Esophagus muscularis mucosa (tissue), 4 donors: ENCODE measurements around the gene OGFOD3. TPM values are rescaled to one million over a fixed set of nuclear protein-coding genes. Genes with fewer than 3 reads are reported as not detected.
"Not testable (repeated sequence)": the region's sequence is repeated elsewhere in the genome, so short reads cannot be mapped to it uniquely, and the experiment has no call there.

Source experiments
- DNase-seq: peaks from one replicate; pipeline ENCODE4 v3.0.0-alpha.2; 2017; ENCODE audit errors: extremely low spot score
- H3K27ac ChIP-seq, 4 donors: fragments of 200-600 bp; sonication (generic); replicated peaks in 1 of 4; 1 replicate in 3 of 4; 2 replicates in 1 of 4; pipeline ENCODE4 v1.5.1; 2016 to 2019; ENCODE audit warnings: mild to moderate bottlenecking in 1 of 4
- H3K27me3 ChIP-seq, 4 donors: fragments of 200-600 bp; sonication (generic); one replicate each; pipeline versions ENCODE4 v1.5.1 to v1.6.0; 2016 to 2019
- H3K36me3 ChIP-seq, 4 donors: fragments of 200-600 bp; sonication (generic); one replicate each; pipeline ENCODE4 v1.5.1; 2016 to 2019
- H3K4me1 ChIP-seq, 4 donors: fragments of 200-600 bp; sonication (generic); one replicate each; pipeline ENCODE4 v1.5.1; 2016 to 2019
- H3K4me3 ChIP-seq, 4 donors: fragments of 200-600 bp; sonication (generic); 1 replicate in 2 of 4; 2 replicates in 2 of 4; pipeline ENCODE4 v1.5.1; 2016 to 2019; ENCODE audit warnings: mild to moderate bottlenecking in 4 of 4, moderate library complexity in 1 of 4
- H3K9me3 ChIP-seq, 4 donors: fragments of 200-600 bp; sonication (generic); 1 replicate in 3 of 4; 2 replicates in 1 of 4; pipeline ENCODE4 v1.5.1; 2016 to 2019
- CTCF ChIP-seq, 3 experiments: fragments of 200-600 bp in 2 of 3; fragments of 450-650 bp in 1 of 3; sonication (generic) in 2 of 3; IDR thresholded peaks; one replicate each; pipeline ENCODE4 v1.5.1; 2017 to 2019; ENCODE audit warnings: antibody characterized with exemption in 3 of 3, mild to moderate bottlenecking in 2 of 3, moderate library complexity in 1 of 3
- EP300 ChIP-seq: sonication (generic); formaldehyde crosslinking; IDR thresholded peaks from one replicate; pipeline ENCODE4 v1.6.1; 2017; ENCODE audit warnings: antibody characterized with exemption
- POLR2A ChIP-seq: fragments of 450-650 bp; IDR thresholded peaks from one replicate; pipeline ENCODE4 v1.6.1; 2017; ENCODE audit warnings: antibody characterized with exemption, moderate library complexity, mild to moderate bottlenecking, low read depth
- POLR2AphosphoS5 ChIP-seq, 2 donors: sonication (generic); formaldehyde crosslinking; IDR thresholded peaks; one replicate each; pipeline ENCODE4 v1.6.1; 2017; ENCODE audit warnings: antibody characterized with exemption in 2 of 2
- WGBS: methylation state at CpG from one replicate; pipeline ENCODE4 v1.1.5; 2018; 5-methylcytosine and 5-hydroxymethylcytosine counted together
- intact Hi-C: fragments of 100-400 bp; cut with DNase I; formaldehyde crosslinking; loops from one replicate; pipeline ENCODE4 v1.15.1; 2023
- total RNA-seq, 4 donors: library from RNA; depleted of rRNA; stranded (reverse); fragments of >200 nt; gene quantifications; one replicate each; pipeline versions ENCODE4 v1.1.0 to v1.2.1, GENCODE V29; 2016

OGFOD3 gene
- total RNA-seq, 4 donors from 2014 or later: 21.6 to 35.3 (median 28.5) TPM

- intact Hi-C loops: loop anchor here (5.0 kb wide), 2 partner anchors 202 to 427 kb away; no protein-coding TSS in a partner anchor
- Histone ChIP-seq H3K9me3 (no peaks in the 10 kb centered on the region), H3K36me3 (no peaks in the 10 kb centered on the region), H3K4me3 (no peak overlapping the region), H3K4me1 (peaks cover 4 to 12% (median 7%) of the 10 kb centered on the region in 4 donors), H3K27ac (no peak overlapping the region), H3K27me3 (peaks cover 0 to 17% (median 0%) of the 10 kb centered on the region in 4 donors)
- TF ChIP-seq EP300: no peak
- TF ChIP-seq POLR2AphosphoS5 (IDR thresholded peaks at IDR 0.05): no peak
- no peak for TF ChIP-seq POLR2A
- WGBS: 87% methylated on average over 8 of the region's 28 CpGs
- no peak for DNase-seq
Observed at GRCh38 chr17:82350182-82351030, 68.0 kb downstream of the OGFOD3 start.

- TF ChIP-seq POLR2A: no peak
- TF ChIP-seq CTCF (IDR thresholded peaks at IDR 0.05): no peak
- no peak for TF ChIP-seq EP300
- no peak for TF ChIP-seq POLR2AphosphoS5 (IDR thresholded peaks at IDR 0.05)
- H3K4me3 ChIP-seq: no peak overlapping the region
- intact Hi-C loops: no loop called here
- peaks cover 3 to 12% (median 7%) of the 10 kb centered on the region in 4 donors for H3K4me1 ChIP-seq
- H3K27me3 ChIP-seq: peaks cover 0 to 17% (median 0%) of the 10 kb centered on the region in 4 donors
- no peaks in the 10 kb centered on the region for H3K9me3 ChIP-seq
- H3K36me3 ChIP-seq: no peaks in the 10 kb centered on the region
- no peak overlapping the region for H3K27ac ChIP-seq
- 47% methylated on average over 10 of the region's 11 CpGs for WGBS
- no peak for DNase-seq
Observed at GRCh38 chr17:82349287-82349701, 69.1 kb downstream of the OGFOD3 start.

GRCh38 chr17:82348866-82349265, 69.5 kb downstream of the OGFOD3 start:
- intact Hi-C loops: no loop called here
- Histone ChIP-seq H3K4me3 (no peak overlapping the region), H3K27me3 (peaks cover 0 to 17% (median 0%) of the 10 kb centered on the region in 4 donors), H3K9me3 (no peaks in the 10 kb centered on the region), H3K36me3 (no peaks in the 10 kb centered on the region), H3K27ac (no peak overlapping the region), H3K4me1 (peaks cover 3 to 12% (median 7%) of the 10 kb centered on the region in 4 donors)
- TF ChIP-seq EP300 (no peak), CTCF (IDR thresholded peaks at IDR 0.05) (no peak), POLR2AphosphoS5 (IDR thresholded peaks at IDR 0.05) (no peak), POLR2A (no peak)
- WGBS: 56% methylated on average over 11 of the region's 11 CpGs
- DNase-seq: no peak

- intact Hi-C loops: no loop called here
- no peaks in the 10 kb centered on the region for H3K36me3 ChIP-seq
- H3K4me1 ChIP-seq: peaks cover 3 to 12% (median 7%) of the 10 kb centered on the region in 4 donors
- H3K27ac ChIP-seq: no peak overlapping the region
- no peak overlapping the region for H3K4me3 ChIP-seq
- WGBS: 68% methylated on average over 9 of the region's 9 CpGs
- H3K9me3 ChIP-seq: no peaks in the 10 kb centered on the region
- H3K27me3 ChIP-seq: peaks cover 0 to 17% (median 0%) of the 10 kb centered on the region in 4 donors
- TF ChIP-seq CTCF (IDR thresholded peaks at IDR 0.05): no peak
- TF ChIP-seq POLR2A: no peak
- TF ChIP-seq EP300: no peak
- no peak for TF ChIP-seq POLR2AphosphoS5 (IDR thresholded peaks at IDR 0.05)
- DNase-seq: no peak
Observed at GRCh38 chr17:82348434-82348833, 70.0 kb downstream of the OGFOD3 start.

- H3K4me3 ChIP-seq, H3K36me3 ChIP-seq, H3K9me3 ChIP-seq, intact Hi-C loops, H3K27ac ChIP-seq, DNase-seq: not testable (repeated sequence)
- H3K27me3 ChIP-seq: peaks cover 0 to 17% (median 0%) of the 10 kb centered on the region in 4 donors
- WGBS: 89% methylated on average over 8 of the region's 11 CpGs
- peaks cover 3 to 12% (median 7%) of the 10 kb centered on the region in 4 donors for H3K4me1 ChIP-seq
Observed at GRCh38 chr17:82347994-82348393, 70.4 kb downstream of the OGFOD3 start.
